ENCODE measurements around the gene PDE8B. TPM values are rescaled to one million over a fixed set of nuclear protein-coding genes. Genes with fewer than 3 reads are reported as not detected.

Gene PDE8B
- total RNA-seq, 1 donor, result not detected

DNA sequence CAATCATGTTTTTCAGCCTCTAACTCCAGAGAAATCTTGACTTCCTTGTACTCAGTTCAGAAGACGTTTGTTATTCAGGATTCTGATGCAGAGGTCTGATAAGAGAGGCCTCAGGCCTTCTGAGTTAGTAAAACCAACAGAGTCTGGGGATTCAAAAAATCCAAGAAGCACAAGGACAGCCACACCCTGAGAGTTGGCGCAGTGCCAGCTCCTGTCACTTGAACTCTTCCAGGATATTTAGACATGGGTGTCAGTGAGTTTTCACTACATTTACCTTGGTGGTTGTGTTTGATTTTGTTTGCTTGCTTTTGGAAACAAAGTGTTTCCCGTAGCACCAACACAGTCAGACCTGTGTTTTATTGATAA, 41.6 kb upstream of the PDE8B start:
- TF ChIP-seq, protein P1, sequence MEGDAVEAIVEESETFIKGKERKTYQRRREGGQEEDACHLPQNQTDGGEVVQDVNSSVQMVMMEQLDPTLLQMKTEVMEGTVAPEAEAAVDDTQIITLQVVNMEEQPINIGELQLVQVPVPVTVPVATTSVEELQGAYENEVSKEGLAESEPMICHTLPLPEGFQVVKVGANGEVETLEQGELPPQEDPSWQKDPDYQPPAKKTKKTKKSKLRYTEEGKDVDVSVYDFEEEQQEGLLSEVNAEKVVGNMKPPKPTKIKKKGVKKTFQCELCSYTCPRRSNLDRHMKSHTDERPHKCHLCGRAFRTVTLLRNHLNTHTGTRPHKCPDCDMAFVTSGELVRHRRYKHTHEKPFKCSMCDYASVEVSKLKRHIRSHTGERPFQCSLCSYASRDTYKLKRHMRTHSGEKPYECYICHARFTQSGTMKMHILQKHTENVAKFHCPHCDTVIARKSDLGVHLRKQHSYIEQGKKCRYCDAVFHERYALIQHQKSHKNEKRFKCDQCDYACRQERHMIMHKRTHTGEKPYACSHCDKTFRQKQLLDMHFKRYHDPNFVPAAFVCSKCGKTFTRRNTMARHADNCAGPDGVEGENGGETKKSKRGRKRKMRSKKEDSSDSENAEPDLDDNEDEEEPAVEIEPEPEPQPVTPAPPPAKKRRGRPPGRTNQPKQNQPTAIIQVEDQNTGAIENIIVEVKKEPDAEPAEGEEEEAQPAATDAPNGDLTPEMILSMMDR (IDR thresholded peaks at IDR 0.05; ENCODE audit: insufficient read depth, low read length), result no peak
- no peak for DNase-seq (ENCODE audit: low read depth)
- H3K4me3 ChIP-seq (ENCODE audit: low read depth, low read length), result no peak overlapping the region

DNA sequence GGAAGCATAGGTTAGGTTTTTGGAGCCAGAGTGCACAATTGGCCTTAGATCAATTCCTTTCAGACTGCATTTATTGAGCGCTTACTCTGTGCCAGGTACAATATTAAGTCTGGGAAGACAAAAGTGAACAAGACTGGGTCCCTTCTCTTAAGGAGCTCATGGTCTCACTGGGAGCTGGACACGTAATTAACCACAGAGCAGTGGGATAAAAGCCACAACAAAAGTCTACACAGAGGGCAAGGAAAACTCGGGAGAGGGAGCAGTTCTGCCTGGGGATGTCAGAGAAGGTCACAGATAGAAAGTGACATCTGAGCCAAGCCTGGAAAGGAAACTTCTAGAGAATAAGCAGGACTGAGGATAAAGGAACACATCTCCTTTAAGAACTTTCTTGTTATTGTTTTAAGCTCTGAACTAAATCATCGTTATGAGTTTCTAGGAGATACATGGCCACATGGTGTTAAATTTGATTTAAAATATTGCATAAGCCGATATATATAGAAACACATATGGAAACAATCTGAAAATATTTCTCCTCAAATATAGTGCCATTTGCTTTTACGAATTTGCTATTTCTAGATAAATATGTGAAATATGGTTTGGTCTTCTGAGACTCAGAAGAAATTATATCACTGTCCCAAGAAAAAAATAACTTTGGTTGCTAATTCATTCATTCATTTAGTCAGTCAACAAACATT, 40.1 kb upstream of the PDE8B start:
- no peak for DNase-seq (ENCODE audit: low read depth)
- TF ChIP-seq, protein P1 (IDR thresholded peaks at IDR 0.05; ENCODE audit: insufficient read depth, low read length), result no peak
- H3K4me3 ChIP-seq (ENCODE audit: low read depth, low read length), result no peak overlapping the region

DNA sequence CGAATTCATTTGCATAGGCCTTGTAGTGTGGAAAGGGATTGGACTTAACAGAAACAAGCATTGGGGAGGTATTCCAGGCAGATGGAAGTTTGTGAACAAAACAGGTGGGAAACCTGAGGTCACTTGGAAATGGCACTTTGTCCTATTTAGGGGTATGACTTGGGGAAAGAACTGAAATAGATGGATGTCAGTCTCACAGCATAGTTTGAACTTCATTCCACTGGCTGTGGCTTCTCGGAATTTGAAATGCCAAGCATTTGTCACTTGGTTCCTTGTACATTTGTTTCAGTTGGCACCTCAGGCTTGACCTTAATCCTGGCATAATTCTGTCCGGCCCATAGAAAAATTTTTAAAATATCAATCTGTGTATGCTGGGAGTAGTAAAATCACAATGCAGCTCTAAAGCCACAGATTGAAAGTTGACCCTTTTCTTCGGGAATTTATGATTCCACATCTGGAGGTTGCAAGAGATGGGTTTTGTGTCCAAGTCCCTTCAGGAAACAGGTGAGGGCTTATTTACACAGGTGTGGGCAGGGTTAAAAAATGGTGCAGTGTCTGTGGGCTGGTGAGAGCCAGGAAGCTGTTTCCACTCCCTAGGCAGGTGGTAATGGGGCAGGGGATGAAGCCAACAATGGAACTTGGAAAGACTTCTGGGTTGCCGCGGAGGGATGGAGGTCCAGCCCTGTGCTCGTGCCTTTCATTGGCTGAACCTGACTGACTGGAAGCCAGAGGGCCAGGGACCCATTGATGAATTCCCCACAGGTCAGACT, 39.2 kb upstream of the PDE8B start:
- DNase-seq (ENCODE audit: low read depth), result no peak
- no peak overlapping the region for H3K4me3 ChIP-seq (ENCODE audit: low read depth, low read length)
- TF ChIP-seq, protein P1 (IDR thresholded peaks at IDR 0.05; ENCODE audit: insufficient read depth, low read length), result no peak

DNA sequence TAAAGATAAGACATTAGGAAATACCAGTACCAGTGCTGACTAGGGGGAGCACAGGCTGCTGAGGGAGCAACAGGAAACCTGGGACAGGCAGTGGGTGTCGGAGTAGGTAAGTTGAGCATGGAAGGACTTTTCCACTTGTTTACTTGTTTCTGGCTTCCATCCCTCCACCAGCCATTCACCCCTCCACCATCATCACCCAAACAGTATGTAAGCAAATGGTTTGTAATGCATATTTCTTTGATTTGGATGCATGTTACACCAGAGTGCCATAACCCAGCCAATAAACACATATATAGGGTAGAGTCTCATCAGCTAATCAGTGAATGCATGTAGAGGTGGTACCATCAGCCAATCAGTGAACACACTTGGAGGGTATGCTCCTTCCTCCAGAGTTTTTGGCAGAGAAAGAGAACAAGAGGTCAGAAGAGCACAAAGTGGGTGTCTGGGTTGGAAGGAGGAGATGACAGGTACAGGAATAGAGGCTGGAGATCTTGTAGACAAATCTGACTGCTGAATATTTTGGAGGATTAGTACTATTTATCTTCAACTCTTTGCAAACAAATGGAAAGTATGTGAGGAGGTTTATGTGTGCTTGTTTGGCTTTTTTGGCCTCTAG, 37.7 kb upstream of the PDE8B start:
- no peak overlapping the region for H3K4me3 ChIP-seq (ENCODE audit: low read depth, low read length)
- TF ChIP-seq, protein P1 (IDR thresholded peaks at IDR 0.05; ENCODE audit: insufficient read depth, low read length), result no peak
- no peak for DNase-seq (ENCODE audit: low read depth)

DNA sequence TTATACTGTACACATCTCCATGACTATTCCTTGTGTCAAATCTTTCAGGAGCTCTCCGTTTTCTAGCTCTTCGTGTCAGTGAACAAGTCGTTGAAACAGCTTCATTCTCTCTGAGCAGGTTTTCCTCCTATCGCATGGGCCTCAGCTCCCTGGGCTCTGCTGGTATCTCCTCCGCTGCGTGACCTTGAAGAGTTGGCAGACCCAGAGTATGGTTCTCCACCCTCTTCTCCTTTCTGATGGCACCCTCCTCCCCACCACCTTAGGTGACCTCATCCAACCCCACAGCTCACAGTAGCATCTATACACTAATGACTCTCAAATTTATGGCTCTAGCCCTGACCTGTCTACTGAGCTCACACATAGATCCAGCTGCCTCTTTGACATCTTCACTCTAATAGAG, 36.0 kb upstream of the PDE8B start:
- TF ChIP-seq, protein P1 (IDR thresholded peaks at IDR 0.05; ENCODE audit: insufficient read depth, low read length), result no peak
- no peak overlapping the region for H3K4me3 ChIP-seq (ENCODE audit: low read depth, low read length)
- DNase-seq (ENCODE audit: low read depth), result no peak

DNA sequence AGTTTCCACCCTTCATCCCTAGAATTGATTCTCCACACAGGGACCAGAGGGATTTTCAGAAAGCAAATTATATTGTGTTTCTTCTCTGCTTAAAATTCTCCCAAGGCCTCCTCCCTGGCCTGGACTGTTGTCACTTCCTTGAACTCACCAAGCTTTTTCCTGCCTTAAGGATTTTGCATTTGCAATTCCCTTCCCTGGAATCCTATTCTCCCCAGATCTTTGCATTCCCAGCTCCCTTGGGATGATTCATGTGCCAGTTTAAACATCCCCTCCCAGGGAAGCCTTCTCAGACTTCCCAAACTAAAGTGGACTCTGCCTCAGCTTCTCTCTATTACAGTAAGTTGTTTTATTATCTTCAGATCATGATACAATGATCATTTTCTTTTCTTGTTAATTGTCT, 35.2 kb upstream of the PDE8B start:
- TF ChIP-seq, protein P1 (IDR thresholded peaks at IDR 0.05; ENCODE audit: insufficient read depth, low read length), result no peak
- no peak overlapping the region for H3K4me3 ChIP-seq (ENCODE audit: low read depth, low read length)
- no peak for DNase-seq (ENCODE audit: low read depth)

Measured in fibroblast of the aortic adventitia (primary cell).